SKM-1 treated with dmso at 0.1 percent for 144 hours (cell line): ENCODE data around the gene GMCL1.

Experiments
- DNase-seq: peaks from one replicate; lab custom pipeline; 2025; ENCODE audit not compliant: unreplicated experiment; lab: John Stamatoyannopoulos, UW

GMCL1 gene

DNA sequence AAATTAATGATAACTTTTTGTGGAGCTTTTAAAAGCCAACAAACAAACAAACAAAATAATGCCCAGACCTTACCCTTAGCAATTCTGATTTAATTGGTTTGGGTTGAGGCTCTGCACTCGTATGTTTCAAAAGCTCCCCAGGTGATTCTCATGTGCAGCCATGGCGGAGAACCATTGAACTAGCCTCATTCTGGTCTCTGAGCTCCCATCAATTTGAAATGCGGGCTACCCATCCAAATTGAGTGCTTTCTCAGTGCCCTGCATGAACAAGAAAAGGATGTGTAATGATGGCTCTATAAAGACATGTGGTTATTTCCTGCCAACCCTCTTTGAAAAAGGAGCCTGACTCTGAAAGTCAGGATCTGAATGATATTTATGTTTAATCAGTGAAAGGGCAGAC is 93.7 kb downstream of the GMCL1 start:
- no peak for DNase-seq

DNA sequence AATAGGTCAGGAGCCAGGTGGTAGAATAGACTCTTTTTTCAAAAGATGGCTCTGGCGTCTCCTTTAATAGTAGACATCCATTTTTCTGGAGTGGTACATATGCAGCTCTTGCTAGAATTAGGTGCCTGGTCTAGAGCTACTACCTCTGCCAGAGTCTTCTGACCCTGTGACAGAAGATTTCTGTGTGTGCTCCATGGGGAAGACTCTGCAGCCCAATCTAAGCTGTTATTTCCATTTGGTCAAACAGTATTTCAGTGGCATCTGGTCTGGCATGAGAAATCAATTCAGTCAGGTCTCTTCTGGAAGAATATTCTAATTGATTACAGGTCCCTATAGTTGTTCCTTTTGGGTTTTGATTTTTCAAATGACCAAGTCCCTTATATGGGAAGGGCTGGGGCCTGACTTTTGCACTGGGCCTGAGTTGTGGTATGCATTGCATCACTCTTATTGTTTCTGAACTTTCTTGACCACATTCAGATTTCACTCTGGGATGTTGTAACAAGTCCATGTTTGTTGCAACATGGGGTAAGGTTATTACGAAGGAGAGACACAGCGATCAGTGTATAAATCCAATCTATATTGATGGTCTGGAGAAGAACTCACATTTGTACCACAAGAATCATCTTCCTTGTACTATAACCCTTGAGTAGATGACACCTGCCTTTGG is 97.5 kb downstream of the GMCL1 start:
- peak; percentile 92 for DNase-seq
